Suppressor macrophage treated with lipopolysaccharide for 1 hour (primary cell): ENCODE results near the gene KLK4.

Experiments used
- DNase-seq, 3 donors: peaks; one replicate each; pipeline ENCODE4 v3.0.0-alpha.2; 2020 to 2022

KLK4 gene

GRCh38 chr19:50878851-50879250 is 32.3 kb downstream of the KLK4 start:
- no peak for DNase-seq

DNA sequence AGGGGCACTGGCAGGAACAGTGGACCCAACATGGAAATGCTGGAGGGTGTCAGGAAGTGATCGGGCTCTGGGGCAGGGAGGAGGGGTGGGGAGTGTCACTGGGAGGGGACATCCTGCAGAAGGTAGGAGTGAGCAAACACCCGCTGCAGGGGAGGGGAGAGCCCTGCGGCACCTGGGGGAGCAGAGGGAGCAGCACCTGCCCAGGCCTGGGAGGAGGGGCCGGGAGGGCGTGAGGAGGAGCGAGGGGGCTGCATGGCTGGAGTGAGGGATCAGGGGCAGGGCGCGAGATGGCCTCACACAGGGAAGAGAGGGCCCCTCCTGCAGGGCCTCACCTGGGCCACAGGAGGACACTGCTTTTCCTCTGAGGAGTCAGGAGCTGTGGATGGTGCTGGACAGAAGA is 33.9 kb downstream of the KLK4 start:
- no peak for DNase-seq

- DNase-seq, result no peak
These were observed 34.7 kb downstream of the KLK4 start for GRCh38 chr19:50876456-50876855.

DNA sequence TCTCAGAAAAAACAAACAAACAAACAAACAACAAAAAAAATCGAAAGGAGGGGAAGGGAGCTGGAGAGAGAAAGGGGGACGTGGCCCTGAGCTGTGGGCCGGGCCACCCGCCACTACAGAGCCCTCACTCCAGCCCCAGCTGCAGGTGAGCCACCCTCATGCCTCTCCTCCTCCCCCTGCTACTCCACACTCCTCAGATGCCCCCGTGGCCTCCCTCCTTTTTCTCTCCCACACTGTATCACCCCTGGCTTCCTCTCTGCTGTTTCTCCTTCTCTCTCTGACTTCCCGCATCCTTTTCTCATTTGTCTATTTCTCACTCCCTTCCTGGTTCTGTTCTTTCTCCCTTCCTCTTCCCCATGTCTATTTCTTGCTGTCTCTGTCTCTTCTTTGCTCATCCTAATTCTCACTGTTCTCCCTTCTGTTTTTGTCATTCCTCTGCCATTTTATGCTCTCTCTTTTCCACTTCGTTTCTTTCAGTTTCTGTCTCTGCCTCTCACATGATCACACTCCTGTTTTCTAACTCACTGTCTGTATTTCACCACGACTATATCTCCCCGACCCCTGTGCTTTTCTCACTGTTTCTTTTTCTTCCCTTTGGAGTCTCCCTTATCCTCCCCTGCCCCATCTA is 35.3 kb downstream of the KLK4 start:
- no peak for DNase-seq

GRCh38 chr19:50874211-50874610 is 37.0 kb downstream of the KLK4 start:
- DNase-seq, result no peak

DNA sequence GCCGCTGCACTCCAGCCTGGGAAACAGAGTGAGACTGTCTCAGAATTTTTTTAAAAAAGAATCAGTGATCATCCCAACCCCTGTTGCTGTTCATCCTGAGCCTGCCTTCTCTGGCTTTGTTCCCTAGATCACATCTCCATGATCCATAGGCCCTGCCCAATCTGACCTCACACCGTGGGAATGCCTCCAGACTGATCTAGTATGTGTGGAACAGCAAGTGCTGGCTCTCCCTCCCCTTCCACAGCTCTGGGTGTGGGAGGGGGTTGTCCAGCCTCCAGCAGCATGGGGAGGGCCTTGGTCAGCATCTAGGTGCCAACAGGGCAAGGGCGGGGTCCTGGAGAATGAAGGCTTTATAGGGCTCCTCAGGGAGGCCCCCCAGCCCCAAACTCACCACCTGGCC is 38.1 kb downstream of the KLK4 start, which contains the start of gene KLK2:
Gene KLK2, plus strand, starts transcription at position 384 of the 400 bp plus-strand sequence. CDS start 35 bp downstream, outside the sequence.
- DNase-seq, result no peak

GRCh38 chr19:50870417-50871089 is 40.6 kb downstream of the KLK4 start:
- peak in 2 of 3 donors; percentile 5 to 25 for DNase-seq

DNA sequence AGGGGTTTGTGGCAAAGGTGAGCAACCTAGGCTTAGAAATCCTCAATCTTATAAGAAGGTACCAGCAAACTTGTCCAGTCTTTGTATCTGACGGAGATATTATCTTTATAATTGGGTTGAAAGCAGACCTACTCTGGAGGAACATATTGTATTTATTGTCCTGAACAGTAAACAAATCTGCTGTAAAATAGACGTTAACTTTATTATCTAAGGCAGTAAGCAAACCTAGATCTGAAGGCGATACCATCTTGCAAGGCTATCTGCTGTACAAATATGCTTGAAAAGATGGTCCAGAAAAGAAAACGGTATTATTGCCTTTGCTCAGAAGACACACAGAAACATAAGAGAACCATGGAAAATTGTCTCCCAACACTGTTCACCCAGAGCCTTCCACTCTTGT is 41.7 kb downstream of the KLK4 start:
- DNase-seq, result no peak

DNA sequence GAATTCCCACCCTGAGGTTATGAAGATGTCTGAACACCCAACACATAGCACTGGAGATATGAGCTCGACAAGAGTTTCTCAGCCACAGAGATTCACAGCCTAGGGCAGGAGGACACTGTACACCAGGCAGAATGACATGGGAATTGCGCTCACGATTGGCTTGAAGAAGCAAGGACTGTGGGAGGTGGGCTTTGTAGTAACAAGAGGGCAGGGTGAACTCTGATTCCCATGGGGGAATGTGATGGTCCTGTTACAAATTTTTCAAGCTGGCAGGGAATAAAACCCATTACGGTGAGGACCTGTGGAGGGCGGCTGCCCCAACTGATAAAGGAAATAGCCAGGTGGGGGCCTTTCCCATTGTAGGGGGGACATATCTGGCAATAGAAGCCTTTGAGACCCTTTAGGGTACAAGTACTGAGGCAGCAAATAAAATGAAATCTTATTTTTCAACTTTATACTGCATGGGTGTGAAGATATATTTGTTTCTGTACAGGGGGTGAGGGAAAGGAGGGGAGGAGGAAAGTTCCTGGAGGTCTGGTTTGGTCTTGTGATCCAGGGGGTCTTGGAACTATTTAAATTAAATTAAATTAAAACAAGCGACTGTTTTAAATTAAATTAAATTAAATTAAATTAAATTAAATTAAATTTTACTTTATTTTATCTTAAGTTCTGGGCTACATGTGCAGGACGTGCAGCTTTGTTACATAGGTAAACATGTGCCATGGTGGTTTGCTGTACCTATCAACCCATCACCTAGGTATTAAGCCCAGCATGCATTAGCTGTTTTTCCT is 49.5 kb downstream of the KLK4 start:
- DNase-seq, result no peak

GRCh38 chr19:50861010-50861409 is 50.2 kb downstream of the KLK4 start:
- no peak for DNase-seq

- no peak for DNase-seq
These were observed 51.3 kb downstream of the KLK4 start for GRCh38 chr19:50859849-50860248.

DNA sequence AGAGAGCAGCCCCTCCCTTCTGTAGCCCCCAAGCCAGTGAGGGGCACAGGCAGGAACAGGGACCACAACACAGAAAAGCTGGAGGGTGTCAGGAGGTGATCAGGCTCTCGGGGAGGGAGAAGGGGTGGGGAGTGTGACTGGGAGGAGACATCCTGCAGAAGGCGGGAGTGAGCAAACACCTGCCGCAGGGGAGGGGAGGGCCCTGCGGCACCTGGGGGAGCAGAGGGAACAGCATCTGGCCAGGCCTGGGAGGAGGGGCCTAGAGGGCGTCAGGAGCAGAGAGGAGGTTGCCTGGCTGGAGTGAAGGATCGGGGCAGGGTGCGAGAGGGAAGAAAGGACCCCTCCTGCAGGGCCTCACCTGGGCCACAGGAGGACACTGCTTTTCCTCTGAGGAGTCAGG is 52.3 kb downstream of the KLK4 start:
- no peak for DNase-seq

DNA sequence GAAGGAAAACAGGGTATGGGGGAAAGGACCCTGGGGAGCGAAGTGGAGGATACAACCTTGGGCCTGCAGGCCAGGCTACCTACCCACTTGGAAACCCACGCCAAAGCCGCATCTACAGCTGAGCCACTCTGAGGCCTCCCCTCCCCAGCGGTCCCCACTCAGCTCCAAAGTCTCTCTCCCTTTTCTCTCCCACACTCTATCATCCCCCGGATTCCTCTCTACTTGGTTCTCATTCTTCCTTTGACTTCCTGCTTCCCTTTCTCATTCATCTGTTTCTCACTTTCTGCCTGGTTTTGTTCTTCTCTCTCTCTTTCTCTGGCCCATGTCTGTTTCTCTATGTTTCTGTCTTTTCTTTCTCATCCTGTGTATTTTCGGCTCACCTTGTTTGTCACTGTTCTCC is 53.8 kb downstream of the KLK4 start:
- DNase-seq, result no peak
